Amniotic stem cell (primary cell): Measurements from ENCODE around the gene TMEM91.
"Not testable (repeated sequence)": the region's sequence is repeated elsewhere in the genome, so short reads cannot be mapped to it uniquely, and the experiment has no call there.

Experiments used
- DNase-seq: peaks from one replicate; lab custom pipeline; 2025; lab: John Stamatoyannopoulos, UW

Gene TMEM91

DNA sequence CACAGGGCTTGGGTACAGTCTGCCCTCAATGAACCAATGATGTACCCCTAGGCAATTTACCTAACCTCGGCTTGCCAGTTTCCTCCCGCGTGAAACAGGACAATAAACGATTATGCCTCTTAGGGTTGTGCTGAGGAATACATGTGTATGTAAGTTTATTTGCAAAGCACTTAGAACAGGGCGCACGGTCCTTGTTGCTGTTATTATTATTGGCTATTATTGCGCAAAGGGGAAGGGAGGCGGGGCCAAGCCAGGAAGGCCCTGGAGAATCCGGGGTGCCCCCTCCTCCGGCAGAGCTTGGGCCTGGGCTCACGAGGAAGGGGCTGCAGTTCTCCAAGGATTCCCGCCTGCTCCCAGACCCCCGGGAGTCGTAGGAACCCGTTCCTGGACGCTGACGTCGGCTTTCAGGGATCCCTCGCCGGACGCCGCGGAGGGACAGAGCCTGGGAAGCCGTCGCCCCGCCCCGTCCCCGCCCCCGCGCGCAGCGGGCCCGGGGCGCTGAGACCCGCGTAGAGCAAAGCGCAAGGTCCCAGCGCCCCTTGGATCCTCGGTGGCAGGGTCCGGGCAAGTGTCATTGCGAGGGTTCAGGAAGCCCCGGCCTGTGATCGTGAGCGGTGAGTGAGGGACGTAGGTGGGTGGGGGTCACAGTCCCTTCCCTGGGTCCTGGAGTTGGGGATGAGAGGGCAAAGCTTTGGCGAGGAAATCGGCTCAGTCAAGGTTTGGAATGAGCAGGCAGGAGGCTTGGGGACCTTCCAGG lies at the start of gene TMEM91:
Gene TMEM91, plus strand, starts transcription at position 293 of the 757 bp plus-strand sequence. CDS start 1,777 bp downstream, outside the sequence.
- no peak for DNase-seq

DNA sequence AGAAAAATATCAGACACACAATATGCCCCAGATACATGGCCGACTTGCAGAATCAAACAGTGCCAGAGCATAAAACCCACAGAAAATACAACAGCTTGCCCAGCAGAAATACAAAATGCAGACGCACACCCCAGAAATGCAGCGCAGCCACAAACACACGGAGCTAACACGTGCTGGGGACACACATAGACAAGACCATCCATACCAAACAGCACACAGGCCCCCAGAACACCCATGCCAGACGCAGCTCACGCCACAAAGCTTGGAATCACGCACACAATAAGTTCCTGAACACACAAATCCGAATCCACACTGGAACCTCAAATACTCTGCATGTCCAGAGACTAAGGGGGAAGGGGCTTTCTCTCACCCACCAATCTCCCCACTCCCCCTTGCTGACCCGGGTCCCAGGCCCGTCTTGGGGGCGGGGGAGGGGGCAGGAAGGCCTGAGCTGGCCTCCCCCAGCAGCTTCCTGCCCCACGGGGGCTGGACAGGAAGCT lies 49.2 kb upstream of the TMEM91 start:
- no peak for DNase-seq

DNA sequence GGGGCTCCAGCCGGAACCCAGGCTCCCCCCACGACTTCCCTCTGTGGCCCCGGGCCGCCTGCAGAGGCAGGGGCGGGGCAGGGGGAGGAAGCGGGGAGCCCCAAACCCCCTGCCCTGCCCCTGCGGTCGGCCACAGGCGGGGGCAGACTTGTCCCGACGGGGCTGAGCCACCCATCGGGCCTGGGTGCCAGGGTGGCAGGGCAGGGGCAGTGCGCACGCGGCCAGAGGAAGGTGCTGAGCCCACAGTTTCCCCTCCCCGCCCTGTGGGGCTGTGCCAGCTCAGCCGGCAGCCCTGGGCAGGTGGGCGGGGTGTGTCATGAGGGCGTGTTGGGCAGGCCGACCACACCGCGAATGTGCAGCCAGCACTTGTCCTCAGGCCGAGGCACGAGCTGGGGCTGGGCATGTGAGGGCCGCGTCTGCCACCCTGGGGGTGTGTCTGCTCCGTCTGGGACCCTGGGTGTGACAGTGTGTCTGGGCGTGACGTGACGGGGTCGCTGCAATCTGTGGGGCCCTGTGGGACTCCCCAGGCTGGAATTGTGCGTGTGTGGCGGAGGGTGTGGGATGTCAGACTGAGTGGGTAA lies 48.7 kb upstream of the TMEM91 start:
- no peak for DNase-seq

DNA sequence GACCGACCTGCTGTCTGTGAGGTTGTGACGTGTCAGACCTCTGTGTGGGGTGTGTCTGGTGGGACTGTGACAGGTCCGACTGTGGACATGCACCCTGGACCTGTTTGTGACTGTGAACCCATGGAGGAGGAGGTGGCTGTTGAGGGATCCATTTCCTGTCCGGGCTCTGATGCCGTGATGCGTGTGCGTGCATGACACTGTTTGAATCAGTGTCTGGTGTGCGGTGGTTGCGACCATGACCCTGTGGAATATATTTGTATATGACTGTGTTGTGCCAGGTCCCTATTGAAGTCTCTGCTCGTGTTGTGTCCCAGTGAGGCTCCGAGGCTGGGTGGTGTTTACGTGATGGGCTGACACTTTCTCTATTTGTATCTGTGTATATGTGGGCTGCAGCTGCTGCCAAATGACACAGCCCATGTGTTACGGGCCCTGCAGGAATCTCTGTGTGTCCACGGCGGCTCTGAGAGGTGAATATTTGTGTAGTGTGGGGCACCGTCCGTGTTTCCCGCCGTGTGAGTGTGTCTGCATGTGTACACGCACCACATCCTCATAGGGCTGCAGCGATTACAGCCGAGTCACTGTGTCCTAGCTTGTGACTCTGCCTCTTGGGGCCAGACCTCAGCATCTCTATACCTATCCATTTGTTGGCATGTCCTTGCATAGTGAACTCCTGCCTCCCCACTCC lies 48.0 kb upstream of the TMEM91 start:
- DNase-seq = no peak

DNA sequence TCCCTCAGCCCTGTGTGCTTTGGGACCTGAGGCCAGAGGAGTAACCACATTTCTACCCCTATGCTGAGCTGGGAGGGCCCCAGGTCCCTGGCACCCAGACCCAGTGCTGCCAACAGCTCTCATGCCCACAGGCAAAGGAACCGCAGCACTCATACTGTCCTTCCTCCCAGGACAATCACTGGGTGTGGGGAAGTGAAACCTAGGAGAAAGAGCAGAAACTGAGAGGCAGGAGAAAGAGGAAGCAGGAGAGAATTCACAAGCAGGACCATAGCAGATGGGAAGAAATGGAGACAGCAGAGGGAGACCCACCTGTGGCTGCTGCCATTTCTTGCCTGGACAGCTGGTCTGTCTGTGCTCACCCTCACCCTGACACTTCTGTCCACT lies 47.5 kb upstream of the TMEM91 start:
- no peak for DNase-seq

DNA sequence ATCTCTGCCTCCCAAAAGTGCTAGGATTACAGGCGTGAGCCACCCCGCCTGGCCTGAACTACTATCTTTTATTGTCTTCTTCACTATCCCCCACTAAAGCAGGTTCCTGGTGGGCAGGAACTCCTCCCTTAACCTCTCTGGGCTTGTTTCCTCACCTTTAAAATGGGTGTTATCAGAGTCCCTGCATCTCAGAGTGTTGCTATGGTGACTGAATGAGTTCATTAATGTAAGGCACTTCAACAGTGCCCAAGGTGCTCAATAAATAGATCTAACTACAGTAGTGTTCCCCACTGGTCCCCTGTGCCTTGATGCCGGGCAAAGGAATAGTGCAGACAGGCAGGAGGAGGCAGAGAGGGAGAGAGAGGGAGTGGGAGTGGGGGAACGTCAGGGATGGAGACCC lies 45.9 kb upstream of the TMEM91 start:
- DNase-seq = no peak

DNA sequence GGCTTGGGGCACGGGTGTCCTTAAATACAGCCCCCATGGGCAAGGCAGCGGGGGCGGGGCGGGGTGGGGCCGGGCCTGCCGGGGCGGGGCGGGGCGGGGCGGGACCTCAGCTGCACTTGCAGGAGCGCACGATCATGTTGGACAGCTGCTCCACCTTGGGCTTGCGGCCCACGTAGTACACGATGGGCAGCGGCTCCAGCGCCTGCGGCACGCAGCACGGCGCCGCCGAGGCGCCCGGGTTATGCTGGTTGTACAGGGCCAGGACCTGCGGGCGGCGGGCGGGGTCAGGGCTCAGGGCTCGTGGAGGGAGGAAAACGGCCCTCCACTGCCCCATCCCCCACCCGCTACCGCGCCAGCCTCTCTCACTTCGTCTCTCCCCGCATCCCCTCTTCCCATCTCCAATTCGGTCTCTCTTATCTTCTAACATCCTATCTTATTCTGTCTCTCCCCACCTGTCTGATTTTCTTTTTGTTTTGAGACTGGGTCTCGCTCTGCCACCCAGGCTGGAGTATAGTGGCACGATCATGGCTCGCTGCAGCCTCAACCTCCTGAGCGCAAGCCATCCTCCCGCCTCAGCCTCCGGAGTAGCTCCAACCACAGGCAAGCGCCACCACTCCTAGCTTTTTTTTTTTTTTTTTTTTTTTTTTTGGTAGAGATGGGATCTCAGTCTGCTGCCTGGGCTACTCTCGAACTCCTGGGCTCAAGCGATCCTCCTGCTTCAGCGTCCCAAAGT lies 45.2 kb upstream of the TMEM91 start:
- no peak for DNase-seq

DNA sequence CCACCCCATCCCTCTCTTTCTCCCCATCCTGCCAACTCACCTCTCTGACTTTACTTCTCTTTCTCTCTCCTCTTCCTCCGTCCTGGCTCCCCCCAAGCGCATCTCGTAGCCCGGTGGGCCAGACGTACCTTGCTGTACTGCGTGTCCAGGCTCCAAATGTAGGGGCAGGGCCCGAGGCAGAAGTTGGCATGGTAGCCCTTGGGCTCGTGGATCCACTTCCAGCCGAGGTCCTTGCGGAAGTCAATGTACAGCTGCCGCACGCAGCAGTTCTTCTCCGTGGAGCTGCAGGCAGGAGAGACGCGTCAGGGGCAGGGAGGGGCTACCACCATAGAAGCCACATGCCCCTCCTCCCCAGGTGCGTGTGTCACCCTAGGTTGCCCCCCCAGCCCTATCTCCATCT lies 44.3 kb upstream of the TMEM91 start:
- no peak for DNase-seq

DNA sequence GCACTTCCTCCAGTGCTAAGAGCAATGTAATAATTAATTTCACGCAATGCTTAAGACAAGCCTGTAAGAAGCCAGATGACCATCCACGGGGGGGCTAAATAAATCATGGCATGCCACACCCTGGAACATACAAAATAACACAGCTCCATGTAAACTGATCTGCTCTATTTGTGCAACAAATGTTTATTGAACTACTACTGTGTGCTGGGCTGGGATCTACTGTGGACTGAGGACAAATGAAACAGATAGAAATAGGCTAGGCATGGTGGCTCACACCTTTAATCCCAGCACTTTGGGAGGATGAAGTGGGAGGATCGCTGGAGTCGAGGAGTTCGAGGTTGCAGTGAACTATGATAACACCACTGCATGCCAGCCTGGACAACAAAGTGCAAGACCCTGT lies 43.9 kb upstream of the TMEM91 start:
- no peak for DNase-seq

DNA sequence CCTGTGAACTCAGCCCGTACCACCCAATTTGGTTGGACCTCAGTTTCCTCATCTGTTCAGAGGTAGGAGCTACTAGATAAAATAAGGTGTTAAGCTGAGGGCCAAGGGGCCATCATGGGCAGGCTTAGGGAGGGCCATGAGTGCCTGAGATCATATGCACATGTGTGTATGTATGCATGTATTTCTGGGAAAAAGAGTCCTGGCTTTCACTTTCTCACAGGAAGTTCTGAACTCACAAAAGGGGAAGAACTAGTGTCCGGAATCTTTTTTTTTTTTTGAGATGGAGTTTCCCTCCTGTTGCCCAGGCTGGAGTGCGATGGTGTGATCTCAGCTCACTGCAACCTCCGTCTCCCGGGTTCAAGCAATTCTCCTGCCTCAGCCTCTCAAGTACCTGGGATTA lies 41.5 kb upstream of the TMEM91 start:
- no peak for DNase-seq

DNA sequence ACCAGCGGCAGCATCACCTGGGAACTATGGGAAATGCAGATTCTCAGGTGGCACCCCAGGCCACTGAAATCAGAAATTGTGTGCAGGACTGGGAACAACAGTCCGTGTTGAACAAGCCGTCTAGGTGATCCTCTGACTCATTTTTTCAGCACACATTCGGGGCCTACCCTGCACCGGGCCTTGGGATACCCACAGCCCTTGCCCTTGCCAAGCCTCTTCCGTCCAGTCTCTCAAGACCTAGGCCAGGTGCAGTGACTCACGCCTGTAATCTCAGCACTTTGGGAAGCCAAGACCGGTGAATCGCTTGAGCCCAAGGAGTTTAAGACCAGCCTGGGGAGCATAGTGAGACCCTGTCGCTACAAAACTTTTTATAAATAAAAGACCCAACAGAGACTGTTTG lies 40.9 kb upstream of the TMEM91 start:
- no peak for DNase-seq

DNA sequence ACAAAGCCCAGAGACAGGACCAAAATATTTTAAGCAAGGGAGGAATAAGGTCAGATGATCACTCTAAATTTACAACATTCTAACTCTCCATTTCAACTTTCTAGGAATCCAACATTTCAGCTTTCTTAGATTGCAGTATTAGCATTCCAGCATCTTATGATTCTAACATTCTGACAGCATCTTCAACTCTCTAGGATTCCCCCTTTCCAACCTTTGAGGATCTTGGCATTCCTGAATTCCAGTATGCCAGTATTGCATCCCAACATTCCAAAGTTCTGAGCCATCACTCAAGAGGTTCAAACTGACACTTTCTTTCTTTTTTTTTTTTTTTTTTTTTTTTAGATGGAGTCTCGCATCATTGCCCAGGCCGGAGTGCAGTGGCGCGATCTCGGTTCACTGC lies 36.4 kb upstream of the TMEM91 start:
- peak; percentile 31 for DNase-seq

DNA sequence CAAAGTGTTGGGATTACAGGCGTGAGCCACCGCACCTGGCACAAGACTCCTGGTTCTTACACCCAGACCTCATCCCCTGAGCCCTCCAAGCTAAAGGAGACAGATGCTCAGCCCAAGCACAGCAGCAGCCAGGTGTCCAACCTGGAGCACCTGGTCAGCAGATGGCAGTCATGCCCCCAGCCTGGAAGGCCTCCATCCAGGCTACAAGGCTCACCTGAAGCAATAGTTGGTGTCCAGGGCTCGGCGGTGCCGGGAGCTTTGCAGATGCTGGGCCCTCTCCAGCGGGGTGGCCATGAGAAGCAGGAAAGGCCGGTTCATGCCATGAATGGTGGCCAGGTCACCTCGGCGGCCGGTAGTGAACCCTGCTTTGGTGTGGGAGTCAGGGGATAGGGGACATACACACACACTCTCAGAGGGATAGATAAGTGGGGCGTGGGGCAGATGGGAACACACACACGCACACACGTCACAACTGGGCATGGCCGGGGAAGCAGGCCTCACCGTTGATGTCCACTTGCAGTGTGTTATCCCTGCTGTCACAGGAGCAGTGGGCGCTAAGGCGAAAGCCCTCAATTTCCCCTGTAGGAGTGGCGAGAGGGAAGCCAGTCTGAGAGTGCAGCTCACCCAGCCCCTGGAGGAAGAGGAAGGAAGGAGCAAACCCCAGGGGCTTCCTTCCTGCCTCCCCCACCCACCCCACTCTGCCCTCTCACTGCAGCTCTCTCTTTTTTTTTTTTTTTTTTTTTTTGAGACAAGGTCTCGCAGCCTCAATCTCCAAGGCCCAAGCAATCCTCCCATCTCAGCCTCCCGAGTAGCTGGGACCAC lies 34.5 kb upstream of the TMEM91 start:
- no peak for DNase-seq

DNA sequence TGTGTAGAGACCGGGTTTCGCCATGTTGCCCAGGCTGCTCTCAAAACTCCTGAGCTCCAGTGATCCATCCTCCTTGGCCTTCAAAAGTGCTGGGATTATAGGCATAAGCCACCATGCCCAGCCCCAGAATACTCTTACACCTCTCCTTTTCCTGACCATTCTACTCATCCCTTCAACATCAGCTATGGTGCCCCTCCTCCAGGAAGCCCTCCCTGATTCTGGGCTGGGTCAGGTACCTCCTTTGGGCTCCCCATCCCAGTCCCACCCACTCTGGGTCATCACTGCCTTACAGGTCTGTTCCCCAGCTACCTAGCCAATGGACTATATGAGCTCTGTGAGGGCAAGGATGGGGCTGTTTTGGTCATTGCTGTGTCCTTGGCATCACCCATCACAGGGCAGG lies 32.2 kb upstream of the TMEM91 start:
- DNase-seq = no peak

DNA sequence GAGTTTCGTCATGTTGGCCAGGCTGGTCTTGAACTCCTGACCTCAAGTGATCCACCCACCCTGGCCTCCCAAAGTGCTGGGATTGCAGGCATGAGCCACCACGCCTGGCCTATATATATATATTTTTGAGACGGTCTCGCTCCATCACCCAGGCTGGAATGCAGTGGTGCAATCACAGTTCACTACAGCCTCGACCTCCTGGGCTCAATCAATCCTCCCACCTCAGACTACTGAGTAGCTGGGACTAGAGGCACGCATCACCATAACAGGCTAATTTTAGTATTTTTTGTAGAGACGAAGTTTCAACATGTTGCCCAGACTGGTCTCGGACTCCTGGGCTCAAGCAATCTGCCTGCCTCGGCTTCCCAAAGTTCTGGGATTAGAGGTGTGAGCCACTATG lies 29.4 kb upstream of the TMEM91 start:
- not testable (repeated sequence) for DNase-seq

DNA sequence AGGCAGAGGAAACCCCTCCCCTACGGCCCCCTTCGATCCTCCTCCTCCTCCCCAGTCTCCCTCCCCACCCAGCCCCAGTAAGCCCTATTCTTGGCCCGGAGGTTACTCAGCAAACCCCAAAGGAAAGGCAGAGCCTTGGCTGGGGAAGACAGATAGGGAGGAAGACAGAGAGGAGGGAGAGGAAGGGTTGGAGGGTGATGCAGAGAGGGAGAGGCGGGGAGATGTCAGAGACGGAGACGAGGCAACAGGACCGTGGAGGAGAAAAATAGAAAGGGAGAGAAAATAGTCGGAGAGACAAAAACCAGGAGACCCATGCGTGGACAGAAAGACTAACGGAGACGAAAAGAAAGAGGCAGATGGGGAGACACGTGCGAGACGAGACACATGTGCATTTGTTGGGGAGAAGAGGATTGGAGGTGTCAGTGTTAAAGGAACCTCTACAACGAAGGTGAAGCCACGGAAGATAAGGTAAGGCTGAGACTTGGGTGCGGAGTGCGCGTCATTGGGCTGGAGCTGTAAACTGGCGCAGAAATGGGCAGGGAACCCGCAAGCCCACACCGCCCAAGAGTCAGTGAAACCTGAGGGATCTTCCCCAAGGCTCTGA lies 25.5 kb upstream of the TMEM91 start:
- no peak for DNase-seq

DNA sequence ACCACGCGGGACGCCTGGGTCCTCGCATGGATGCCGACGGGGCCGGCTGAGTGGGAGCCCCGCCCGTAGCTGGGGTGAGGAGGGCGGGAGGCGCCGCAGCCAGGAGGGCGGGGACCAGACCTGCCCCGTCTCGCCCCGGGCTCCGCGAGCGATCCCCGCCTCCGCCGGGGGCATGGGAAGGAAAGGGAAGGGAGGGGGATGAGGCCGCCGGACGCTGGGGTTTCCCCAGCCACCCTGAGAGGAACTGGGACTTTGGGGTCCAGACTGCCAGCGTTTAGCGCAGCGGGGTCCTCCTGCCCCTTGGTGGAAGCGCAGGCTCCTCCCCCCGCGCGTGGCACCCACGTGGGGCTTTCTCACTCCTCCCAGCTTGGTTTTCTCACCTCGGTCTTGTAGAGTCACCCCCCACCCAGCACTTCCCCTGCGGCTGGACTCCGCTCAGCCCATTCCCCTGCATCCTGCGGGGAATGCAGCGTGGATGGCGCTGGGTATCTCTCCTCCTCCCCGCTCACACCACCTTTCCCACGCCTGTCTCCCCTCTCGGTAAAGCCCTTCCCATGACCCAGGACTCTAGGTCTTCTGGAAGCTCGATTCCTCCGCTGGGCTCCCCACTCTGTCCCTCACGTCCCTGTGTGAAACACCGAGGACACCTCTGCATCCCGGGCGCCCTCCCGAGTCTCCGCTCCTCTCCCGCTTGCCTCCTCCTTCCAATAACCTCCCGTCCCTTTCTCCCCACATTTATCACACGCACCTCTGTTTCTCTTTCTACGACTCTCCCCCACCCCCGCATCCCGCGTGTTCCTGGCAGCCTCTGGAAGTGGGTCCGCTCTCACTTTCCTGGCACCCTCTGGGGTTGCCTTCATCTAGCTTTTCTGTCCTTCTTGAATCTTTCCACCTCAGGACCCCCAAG lies 24.7 kb upstream of the TMEM91 start:
- peak; percentile 27 for DNase-seq

DNA sequence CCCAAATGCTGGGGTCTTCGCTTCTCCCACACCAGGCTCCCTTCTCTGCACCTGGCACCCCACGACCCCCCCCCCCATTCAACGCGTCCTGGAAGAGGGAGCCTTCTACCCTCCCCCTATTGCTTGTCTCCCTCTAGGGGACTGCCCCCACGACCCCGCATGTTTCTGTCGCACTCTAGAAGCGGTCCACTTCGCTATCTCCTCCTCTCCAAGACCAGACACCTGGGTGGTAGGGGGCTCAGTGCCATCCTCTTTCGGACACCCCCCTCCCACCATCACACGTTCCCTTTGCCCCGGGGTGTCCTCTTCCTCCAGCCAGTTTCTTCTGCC lies 24.1 kb upstream of the TMEM91 start:
- DNase-seq = no peak

DNA sequence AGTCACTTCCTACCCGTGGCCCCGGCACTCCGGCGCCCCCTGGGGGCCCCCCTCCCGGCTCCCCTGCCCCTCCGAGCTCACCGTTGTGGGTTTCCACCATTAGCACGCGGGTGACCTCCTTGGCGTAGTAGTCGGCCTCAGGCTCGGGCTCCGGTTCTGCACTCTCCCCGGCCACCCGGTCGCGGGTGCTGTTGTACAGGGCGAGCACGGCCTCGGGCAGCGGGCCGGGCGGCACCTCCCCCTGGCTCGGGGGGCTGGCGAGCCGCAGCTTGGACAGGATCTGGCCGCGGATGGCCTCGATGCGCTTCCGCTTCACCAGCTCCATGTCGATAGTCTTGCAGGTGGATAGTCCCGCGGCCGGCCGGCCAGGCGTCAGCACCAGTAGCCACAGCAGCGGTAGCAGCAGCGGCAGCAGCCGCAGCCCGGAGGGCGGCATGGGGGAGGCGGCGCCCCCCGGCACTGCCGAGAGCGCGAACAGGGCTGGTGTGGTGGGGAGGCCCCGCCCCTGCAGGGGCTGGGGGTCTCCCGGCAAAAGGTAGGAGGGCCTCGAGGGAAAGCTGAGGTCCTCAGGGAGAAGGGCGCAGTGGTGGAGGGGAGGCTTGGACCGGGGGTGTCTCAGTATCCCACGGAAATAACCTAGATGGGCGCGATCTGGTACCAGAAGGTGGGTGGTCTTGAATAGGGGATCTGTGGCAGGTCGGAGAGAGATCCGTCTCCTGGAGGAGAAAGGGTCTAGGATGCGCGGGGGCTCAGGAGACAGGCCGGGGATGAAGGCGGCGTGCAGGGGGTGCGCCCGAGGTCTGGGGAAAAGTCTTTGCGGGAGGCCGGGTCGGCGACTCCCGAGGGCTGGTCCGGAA lies 23.5 kb upstream of the TMEM91 start:
- DNase-seq = no peak
